Upper lobe of right lung (tissue), 1 donor: ENCODE data around the gene TNN. TPM values are rescaled to one million over a fixed set of nuclear protein-coding genes. Genes with fewer than 3 reads are reported as not detected.

Experiments used
- ATAC-seq: fragments of 200-7000 bp; cut with Tn5 transposase; one replicate; pipeline ENCODE4 v1.9.1; 2020; ENCODE audit warnings: mild to moderate bottlenecking, moderate library complexity
- DNase-seq: peaks from one replicate; pipeline ENCODE4 v3.0.0-alpha.2; 2020
- H3K27ac ChIP-seq: fragments of 200-600 bp; one replicate; pipeline ENCODE4 v1.8.0; 2022
- H3K27me3 ChIP-seq: fragments of 200-600 bp; one replicate; pipeline ENCODE4 v1.8.0; 2022; ENCODE audit warnings: mild to moderate bottlenecking
- H3K36me3 ChIP-seq: fragments of 200-600 bp; one replicate; pipeline ENCODE4 v1.8.0; 2022
- H3K4me1 ChIP-seq: fragments of 200-600 bp; one replicate; pipeline ENCODE4 v1.8.0; 2022
- H3K4me3 ChIP-seq: fragments of 200-600 bp; one replicate; pipeline ENCODE4 v1.8.0; 2022; ENCODE audit warnings: mild to moderate bottlenecking
- H3K9me3 ChIP-seq: fragments of 200-600 bp; one replicate; pipeline ENCODE4 v1.8.0; 2022
- intact Hi-C: fragments of 100-400 bp; cut with DNase I; formaldehyde crosslinking; loops from one replicate; pipeline ENCODE4 v1.11.0; 2022
- total RNA-seq: library from RNA; stranded (reverse); fragmentation: NEBNext Ultra II Directional; extraction: Animal tissue kit (Norgen Biotek cat#: 25700); gene quantifications from one replicate; pipeline ENCODE4 v1.2.1, GENCODE V29; 2021
- TF ChIP-seq, protein P1 (sequence below): fragments of 200-600 bp; IDR thresholded peaks from one replicate; pipeline ENCODE4 v1.8.0; 2022; ENCODE audit warnings: antibody characterized with exemption
- donor health status: DM: no; HTN: yes; CAD: no; lungs with severe emphysema.

The TNN gene
- total RNA-seq, 1 donor from 2014 or later = not detected

DNA sequence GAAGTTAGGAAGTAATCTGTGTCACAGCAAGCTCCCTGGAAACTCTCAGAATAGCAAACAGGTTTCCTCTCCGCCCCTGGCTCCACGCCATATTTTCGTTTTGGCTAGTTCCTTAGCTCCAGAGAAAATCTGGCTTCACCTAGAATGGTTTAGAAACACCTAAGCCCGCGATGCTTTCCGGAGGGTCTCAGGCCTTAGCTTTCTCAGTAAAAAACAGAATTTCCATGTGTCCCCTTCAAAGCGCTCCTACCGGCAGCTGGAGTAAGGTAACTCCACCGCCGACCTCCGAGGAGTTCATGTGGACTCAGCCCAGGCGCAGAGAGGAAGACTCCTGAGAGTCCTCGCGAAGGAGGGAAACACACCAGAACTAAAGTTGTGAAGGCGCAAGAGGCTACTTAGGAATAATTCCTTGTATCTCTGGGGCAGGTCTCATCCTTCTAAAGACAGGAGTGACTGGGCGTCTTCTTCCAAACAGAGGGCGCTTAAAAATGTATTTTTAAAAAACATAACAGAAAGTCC is 124.5 kb downstream of the TNN start:
- DNase-seq = peak; percentile 77
- Histone ChIP-seq H3K9me3 (no peaks in the 10 kb centered on the region), H3K27me3 (no peaks in the 10 kb centered on the region), H3K4me1 (peaks cover 36% of the 10 kb centered on the region), H3K4me3 (peak overlapping the region; percentile 90), H3K36me3 (no peaks in the 10 kb centered on the region), H3K27ac (peak overlapping the region; percentile 96)
- intact Hi-C loops = loop anchor here (5.0 kb wide), 1 partner anchor 35 kb away; no protein-coding TSS in a partner anchor
- TF ChIP-seq, protein P1, sequence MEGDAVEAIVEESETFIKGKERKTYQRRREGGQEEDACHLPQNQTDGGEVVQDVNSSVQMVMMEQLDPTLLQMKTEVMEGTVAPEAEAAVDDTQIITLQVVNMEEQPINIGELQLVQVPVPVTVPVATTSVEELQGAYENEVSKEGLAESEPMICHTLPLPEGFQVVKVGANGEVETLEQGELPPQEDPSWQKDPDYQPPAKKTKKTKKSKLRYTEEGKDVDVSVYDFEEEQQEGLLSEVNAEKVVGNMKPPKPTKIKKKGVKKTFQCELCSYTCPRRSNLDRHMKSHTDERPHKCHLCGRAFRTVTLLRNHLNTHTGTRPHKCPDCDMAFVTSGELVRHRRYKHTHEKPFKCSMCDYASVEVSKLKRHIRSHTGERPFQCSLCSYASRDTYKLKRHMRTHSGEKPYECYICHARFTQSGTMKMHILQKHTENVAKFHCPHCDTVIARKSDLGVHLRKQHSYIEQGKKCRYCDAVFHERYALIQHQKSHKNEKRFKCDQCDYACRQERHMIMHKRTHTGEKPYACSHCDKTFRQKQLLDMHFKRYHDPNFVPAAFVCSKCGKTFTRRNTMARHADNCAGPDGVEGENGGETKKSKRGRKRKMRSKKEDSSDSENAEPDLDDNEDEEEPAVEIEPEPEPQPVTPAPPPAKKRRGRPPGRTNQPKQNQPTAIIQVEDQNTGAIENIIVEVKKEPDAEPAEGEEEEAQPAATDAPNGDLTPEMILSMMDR = no peak
- ATAC-seq = peak; percentile 29

DNA sequence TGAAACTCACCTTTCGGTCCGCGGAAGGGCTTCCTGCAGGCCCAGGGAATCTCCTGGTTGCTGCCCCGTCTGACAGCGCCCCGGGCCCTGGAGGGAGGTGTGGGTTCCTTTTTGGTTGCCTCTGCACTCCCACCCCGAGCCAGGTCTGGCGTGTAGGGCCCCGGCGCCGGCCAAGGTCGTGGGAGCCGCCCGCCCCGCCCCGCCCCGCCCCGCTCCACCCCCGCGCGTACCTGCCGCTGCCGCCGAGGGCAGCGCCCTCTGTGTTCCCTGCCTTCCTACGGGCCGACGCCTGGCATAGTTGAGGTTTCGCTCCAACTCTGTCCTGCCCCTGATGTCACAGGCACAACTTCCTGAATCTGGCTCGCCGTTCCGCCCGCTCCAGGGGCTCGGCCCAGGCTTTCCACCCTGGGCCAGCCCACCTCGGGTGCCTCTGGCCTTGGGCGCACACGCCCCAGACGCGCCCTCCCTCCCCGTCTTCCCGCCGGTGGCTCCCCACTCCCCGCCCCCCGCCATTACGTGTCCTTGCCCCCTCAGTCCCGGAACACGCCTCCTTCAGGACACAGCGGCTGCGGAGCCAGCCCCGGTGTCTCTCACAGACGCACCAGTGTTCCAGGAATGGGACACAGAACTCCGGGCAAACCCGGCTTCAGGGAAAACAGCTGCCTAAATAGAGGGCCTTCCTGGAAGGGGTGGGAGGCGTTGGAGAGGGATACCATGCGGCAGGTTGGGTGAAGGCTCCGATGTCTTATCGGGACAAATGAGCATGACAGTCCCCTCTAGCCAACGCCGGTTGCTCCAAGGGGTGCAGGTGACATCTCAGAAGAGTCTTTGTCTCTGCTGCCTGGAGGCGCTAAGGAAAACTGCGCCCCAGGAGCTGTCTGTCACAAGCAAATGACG is 125.2 kb downstream of the TNN start, which contains the start of gene KIAA0040:
Gene KIAA0040, minus strand, starts transcription at position 147 of the 897 bp plus-strand sequence. CDS start 31,763 bp downstream, outside the sequence.
- ATAC-seq = peak; percentile 94
- intact Hi-C loops = loop anchor here (5.0 kb wide), 1 partner anchor 36 kb away; no protein-coding TSS in a partner anchor
- H3K9me3 ChIP-seq = no peaks in the 10 kb centered on the region
- peak within 1 kb of the TSS; percentile 90 for H3K4me3 ChIP-seq
- peak within 1 kb of the TSS; percentile 96 for H3K27ac ChIP-seq
- DNase-seq = peak; percentile 91
- no peaks in the 10 kb centered on the region for H3K36me3 ChIP-seq
- no peaks in the 10 kb centered on the region for H3K27me3 ChIP-seq
- TF ChIP-seq, protein P1 = peak; percentile 10
- H3K4me1 ChIP-seq = peaks cover 32% of the 10 kb centered on the region

DNA sequence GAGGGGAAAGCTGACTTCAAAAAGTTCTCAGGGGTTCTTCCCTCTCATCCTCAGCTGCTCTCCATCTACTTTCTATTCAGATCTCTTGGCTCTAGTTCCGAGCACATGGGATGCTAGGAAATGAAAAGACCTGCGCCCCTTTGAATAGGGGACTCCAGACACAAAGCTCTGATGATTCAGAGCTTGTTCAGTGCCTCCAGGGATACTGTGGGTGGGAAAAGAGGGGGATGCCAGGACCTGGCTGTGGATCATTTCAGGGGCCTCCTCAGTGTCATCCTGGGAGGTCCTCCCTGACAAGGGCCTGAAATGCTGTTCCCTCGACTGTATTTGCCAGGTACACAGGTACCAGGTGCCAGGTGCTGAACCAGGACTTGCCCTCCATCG is 125.9 kb downstream of the TNN start:
- DNase-seq (no peak), ATAC-seq (no peak)
- Histone ChIP-seq H3K36me3 (no peaks in the 10 kb centered on the region), H3K4me3 (peak overlapping the region; percentile 90), H3K27me3 (no peaks in the 10 kb centered on the region), H3K4me1 (peaks cover 32% of the 10 kb centered on the region), H3K9me3 (no peaks in the 10 kb centered on the region), H3K27ac (peak overlapping the region; percentile 96)
- intact Hi-C loops = loop anchor here (5.0 kb wide), 1 partner anchor 36 kb away; no protein-coding TSS in a partner anchor
- TF ChIP-seq, protein P1 = no peak

DNA sequence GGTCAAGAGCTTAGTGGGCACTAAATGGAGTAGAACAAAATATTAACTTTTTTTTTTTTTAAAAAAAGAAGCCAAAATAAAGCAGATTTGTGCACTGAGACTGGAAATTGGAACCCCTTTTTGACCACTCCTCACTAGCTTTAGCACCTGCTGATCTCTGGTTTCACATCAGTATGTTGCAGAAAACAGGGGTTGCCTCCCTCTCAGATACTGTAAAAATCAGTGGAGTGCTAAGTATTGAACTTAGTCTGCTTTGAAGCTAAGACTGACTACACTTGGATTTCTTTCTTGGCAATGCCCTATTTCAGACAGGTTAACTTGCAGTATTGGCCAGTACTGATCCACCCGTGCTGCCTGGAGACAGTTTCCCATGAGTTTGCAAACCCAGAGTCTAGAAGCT is 127.6 kb downstream of the TNN start:
- peaks cover 32% of the 10 kb centered on the region for H3K4me1 ChIP-seq
- no peaks in the 10 kb centered on the region for H3K9me3 ChIP-seq
- intact Hi-C loops = no loop called here
- no peaks in the 10 kb centered on the region for H3K27me3 ChIP-seq
- no peak for ATAC-seq
- H3K36me3 ChIP-seq = no peaks in the 10 kb centered on the region
- no peak overlapping the region for H3K4me3 ChIP-seq
- TF ChIP-seq, protein P1 = no peak
- no peak overlapping the region for H3K27ac ChIP-seq
- no peak for DNase-seq

DNA sequence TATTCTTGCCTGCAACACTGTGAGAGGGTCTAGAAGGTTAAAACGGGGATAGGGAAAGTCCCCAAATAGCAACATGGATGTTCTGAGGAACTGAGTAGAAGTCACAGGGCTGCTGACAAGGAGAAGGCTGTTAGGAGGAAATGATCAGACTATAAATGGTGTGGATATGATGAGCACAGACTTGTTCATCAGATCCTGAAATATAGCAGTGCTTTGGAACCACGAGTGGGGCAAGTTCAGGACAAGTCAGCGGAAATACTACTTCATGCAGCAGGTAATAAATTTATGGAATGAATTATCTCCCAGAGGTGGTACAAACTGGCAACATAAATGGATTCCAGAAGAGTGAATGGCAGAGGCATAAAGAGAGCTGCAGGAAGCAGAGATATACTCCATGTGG is 128.2 kb downstream of the TNN start:
- Histone ChIP-seq H3K4me1 (peaks cover 35% of the 10 kb centered on the region), H3K9me3 (no peaks in the 10 kb centered on the region), H3K27me3 (no peaks in the 10 kb centered on the region), H3K27ac (no peak overlapping the region), H3K4me3 (no peak overlapping the region), H3K36me3 (no peaks in the 10 kb centered on the region)
- ATAC-seq (no peak), DNase-seq (no peak)
- TF ChIP-seq, protein P1 = no peak
- intact Hi-C loops = no loop called here
